ENCODE results near the gene KRTCAP3.

Gene KRTCAP3

DNA sequence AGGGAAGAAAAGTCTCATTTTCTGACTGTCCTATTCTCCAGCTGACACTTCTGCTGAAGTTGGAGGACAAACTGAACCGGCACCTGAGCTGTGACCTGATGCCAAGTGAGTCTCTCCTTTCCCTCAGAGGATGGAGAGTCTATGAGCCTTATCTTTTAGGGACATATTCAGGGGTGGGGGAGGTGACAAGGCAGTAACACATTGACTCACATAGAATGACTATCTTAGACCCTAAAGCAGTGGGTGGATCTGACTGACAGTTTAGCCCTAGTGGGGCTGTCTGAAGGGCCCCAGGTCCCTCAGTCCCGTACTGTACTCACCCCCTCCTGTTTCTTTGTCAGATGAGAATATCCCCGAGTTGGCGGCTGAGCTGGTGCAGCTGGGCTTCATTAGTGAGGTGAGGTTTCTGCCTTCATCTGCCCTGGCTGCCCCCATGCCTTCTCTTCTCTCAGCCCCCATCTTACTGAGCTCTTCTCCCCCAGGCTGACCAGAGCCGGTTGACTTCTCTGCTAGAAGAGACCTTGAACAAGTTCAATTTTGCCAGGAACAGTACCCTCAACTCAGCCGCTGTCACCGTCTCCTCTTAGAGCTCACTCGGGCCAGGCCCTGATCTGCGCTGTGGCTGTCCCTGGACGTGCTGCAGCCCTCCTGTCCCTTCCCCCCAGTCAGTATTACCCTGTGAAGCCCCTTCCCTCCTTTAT lies 805 bp upstream of the KRTCAP3 start:
- no peak for DNase-seq

DNA sequence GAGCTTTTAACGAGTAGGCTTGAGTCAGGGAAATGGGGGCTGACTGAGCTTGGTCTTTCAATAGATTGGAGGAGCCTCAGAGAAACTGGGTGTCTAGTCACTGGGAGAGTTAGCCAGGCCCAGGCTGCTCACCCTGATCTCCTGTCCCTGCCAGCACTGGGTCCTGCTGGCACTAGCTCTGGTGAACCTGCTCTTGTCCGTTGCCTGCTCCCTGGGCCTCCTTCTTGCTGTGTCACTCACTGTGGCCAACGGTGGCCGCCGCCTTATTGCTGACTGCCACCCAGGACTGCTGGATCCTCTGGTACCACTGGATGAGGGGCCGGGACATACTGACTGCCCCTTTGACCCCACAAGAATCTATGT lies 720 bp downstream of the KRTCAP3 start:
- no peak for DNase-seq

DNA sequence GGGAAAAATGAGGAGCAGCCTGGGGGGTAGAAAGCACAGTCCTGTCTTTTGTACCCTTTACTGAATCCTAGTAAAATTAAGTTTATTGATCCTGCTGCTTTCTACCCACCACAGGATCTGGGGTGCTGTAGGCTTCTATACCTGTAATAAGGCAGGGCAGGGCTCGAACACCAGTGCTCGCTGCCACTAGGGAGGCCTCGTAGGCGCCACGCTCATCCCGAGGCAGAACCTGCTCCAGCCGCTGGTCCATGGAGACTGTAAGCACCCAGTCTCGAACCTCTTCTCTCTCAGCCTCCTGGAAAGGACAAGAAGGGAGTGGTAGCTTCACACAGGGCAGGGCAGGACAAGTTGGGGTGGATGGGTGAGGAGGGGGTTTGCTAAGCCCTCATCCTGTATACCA lies 3.0 kb downstream of the KRTCAP3 start:
- no peak for DNase-seq

DNA sequence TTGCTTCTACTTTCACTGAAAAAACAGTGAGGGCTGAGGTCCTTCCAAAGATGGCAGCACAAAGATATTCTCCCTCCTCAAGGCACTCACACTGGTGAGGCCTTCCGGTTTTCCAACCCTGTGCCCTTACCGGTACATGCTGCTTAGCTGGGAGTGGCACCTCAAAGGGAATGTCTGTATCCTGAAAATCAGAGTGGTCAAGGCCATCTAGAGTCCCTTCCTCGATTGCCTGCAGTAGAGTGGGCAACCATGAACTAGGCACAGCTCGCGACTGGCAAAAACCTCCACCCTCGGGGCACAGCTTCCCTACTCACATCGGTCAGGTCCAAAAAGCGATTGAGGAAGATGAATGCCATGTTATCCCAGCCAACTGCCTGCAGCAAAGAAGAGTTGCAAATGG lies 3.4 kb downstream of the KRTCAP3 start:
- no peak for DNase-seq

DNA sequence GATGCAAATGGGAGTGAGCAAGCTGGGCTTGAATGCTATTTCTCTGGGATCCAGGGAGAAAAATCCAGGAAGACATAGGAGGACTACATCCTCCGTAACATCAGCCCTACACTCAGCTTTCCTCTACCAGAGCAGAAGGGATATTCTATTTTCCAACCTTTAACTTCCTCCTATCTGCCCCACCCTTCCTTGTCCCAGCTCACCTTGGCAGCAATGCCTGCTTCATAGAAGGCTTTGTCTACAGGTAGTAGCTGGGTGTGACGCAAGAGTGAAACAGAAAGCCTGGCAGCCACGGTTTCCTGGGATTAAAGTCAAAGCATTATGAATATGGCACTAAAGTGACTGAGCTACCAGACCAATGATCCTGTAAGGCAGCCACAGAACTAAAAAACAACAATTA lies 3.9 kb downstream of the KRTCAP3 start:
- DNase-seq: peak; percentile 23

DNA sequence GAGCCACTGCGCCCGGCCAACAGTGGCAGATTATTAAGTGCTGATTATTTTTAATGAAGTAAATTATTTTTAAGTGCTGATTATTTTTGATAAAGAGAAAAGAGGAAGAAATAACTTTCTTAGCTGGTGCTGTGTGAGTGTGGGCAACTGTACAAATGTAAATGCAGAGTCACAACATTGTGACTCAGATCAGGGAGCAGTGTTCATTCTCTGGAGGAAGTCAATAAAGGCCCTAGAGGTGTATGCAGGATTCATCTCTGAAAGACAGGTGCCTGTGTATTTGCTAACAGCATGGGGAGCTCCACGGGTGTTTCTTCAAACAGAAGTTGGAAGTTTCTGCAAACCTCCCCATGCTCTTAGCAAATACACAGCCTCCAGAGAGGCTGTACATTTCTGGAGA lies 6.2 kb downstream of the KRTCAP3 start:
- DNase-seq: no peak

DNA sequence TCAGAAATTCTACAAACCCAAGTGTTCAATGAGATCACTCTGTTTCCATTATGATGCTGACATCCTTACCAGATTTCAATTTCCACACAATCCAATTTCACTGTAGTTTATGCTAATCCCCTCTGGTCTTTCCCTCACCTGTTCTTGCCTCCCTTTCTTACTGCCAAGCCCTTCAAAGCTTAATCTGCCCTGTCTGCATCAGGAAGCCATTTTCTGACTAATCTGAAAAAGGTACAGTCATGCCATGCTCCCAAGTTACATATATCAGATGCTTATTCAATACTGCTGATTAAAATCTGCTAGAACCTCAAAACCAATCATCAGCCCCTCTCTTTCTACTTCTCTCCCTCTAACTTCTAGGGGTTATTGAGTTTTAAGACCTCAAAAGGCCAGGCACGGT lies 8.9 kb downstream of the KRTCAP3 start:
- no peak for DNase-seq

DNA sequence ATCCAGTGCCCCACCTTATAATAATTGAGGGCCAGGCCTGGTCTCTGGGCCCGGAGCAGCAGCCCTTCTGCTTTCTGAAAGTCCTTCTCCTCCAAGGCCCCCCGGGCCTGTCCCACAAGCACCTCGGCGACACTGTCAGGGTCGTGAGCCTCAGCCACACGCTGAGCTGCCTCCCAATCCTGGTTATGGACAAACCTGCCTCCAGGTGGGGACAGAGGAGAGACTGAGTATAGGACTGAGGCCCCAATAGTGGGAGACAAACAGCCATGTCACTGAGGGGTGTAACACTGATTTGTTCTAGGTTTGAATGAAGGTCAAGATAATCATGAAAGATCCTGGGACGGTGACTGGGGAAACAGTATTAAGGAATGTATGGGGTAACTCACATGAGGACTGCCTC lies 11.8 kb downstream of the KRTCAP3 start:
- no peak for DNase-seq

DNA sequence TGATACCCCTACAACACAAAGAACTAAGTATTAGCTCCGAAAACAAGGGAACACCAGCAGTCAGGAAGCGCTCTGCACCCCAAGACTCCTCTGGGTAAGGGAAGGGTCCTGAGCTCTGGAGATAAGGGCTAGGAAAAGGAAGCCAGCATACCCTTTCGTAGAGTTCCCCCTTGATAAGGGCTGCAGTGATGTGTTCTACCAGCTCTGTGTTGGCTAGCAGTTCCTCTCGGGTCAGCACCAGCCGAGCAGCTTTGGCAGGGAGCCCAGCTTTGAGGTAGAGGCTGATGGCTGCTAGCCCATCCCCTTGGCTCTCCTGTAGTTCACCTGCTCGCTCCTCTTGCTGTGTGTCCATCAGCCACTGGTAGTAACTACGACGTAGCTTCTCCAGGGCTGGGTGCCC lies 18.9 kb downstream of the KRTCAP3 start:
- no peak for DNase-seq

DNA sequence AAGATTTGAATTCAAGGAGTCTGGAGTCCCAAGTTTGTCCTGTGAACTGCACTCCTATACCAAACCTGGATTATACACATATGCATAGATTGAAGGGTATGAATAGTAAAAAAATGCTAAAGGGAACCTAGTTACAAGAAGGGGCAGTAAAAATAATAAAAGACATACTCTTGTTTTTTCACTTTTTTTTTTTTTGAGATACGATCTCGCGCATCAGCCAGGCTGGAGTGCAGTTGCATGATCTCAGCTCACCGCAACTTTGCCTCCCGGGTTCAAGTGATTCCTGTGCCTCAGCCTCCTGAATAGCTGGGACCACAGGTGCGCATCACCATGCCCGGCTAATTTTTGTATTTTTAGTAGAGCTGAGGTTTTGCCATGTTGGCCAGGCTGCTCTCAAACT lies 22.3 kb downstream of the KRTCAP3 start:
- DNase-seq: no peak

DNA sequence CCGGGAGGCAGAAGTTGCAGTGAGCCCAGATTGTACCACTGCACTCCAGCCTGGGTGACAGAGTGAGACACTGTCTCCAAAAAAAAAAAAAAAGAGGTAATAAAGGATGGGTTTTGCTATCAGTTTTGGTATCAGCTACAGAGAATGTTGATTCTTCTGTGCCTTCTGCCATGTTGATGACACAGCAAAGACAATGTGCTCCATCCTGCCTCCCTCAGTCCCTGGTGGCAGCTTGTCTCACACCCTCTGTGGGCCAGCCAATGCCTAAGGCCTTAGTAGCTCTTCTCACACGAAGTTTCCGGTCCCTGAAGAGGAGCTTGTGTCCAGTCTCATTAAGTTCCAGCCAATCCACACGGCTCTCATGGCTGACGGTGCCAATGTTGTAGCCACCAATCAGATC lies 29.8 kb downstream of the KRTCAP3 start:
- no peak for DNase-seq

DNA sequence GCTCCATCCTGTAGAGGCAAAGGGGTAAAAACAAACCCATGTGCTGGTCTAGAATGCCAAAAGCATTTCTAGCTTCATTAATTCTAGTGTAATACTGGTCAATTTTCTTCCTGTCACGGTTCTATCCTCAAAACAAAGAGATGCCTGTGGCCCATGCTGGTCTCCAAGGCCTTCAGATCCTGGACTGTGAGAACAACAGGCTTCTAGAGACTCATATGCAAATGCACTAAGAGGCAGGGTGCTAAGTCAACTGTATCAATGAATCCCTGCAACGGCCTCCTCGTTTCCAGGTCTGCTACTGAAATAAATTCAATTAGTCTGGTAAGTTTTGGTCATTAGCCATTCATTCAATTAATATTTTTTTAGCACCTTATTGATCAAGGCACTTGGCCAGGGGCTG lies 43.3 kb downstream of the KRTCAP3 start:
- no peak for DNase-seq

DNA sequence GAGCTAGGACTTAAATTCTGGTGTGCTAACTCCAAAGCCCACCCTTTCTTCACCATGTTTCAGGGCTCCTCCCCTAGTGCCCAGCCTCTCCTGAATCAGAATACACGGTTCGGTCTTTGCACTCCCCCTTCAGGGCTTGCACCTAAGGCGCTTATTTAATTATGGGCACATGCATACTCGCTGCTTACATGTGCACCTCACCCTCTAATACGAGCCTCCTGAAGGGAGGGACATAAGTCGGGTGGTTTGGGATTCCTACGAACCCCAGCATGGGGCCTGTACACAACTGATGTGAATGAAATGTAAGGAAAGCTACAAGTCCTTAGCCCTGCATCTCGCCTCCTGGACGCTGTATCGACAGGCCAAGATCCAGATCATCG lies 46.9 kb downstream of the KRTCAP3 start:
- DNase-seq: no peak

DNA sequence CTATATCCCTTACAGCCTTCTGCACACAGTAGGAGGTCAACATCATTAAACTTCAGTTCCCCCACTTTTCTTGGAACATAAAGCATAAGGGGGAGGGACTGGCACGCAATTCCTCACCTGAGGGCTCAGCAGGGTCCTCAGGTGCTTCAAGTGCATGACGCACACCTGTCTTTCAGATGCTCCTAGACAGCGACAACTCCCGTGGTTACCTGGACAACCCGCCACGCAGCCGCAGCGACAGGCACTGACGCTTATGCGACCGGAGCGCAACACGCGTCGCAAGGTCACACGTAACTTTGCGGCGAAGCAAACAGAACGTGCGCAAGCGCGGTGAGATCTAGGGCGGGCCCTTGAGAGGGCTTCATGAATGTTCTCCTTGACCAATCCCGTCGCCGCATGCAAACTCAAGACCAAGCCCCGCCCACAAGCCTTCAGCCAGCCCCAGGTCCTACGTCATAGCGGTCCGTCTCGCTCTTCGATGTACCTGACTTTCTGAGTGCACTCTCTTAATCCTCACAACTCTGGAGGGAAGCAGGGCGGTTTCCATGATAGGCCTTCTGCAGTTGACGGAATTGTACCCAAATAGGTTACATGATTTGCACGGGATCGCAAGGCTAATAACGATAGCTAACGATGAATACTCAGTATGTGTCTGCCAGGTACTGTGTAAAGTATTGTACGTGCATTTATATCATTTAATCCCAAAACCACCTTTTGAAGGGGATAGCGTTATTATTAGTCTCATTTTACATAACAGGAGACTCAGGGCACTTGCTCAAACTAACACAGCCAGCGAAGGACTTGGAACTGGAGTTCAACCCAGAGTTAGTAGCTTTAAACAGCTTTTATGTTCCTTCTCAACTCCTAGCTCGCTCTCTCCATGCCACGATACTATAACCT lies 47.6 kb downstream of the KRTCAP3 start, which contains the start of gene IFT172:
IFT172 (minus strand) TSS at position 246 of the 900 bp plus-strand sequence; CDS start at position 156, 90 bp downstream.
- DNase-seq: peak; percentile 97

DNA sequence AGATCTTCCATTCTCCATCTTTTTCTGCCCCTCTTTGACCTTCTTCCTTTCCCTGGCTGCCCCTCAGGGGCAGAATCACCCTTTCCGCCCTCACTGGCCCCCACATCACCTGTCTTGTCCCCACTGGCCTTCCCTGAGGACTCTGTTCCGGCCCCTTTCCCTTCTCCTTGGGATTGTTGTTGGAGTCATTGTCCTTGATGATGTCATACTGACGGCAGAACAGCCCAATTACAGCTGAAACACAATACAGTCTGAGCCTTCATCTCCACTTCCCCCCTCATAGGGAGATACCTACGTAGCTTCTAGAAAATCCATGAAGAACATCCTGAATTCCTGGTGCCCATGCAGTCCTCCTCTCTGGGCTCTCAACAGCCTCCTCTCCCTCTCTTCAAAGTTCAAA lies 50.4 kb downstream of the KRTCAP3 start:
- no peak for DNase-seq

DNA sequence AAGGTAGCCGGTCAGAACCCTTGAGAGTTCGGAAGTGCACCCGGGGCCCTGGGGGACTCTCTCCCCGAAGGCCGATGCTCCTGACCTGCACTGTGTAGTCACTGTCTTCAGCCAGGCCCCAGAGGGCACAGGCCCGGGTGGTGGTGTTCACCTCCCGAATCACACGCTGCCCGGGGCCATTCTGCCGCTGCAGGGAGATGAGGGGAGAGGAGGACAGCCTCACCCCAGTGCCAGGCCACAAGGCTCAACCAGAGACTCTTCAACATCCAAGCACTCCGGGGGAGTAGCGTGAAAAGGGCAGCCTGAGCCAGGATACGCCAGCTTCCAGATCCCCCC lies 51.7 kb downstream of the KRTCAP3 start:
- no peak for DNase-seq

Data from NCI-H187 treated with DMSO at 0.1 percent for 48 hours (cell line).